Mesodermal cell (in vitro differentiated cells): Measurements from ENCODE around the gene TMEM233.
A peak's percentile ranks its signal among the peaks of the same experiment; 100 is the strongest.

Experiments
- H3K27ac ChIP-seq: 2 replicates; pipeline ENCODE4 v1.7.0; 2013; ENCODE audit warnings: mild to moderate bottlenecking, low read depth, low read length, moderate library complexity; ENCODE audit not compliant: severe bottlenecking
- H3K36me3 ChIP-seq: 2 replicates; pipeline ENCODE4 v1.7.1; 2013; ENCODE audit warnings: mild to moderate bottlenecking, low read length, moderate library complexity; ENCODE audit not compliant: control insufficient read depth, insufficient read depth
- H3K4me1 ChIP-seq: one replicate; pipeline ENCODE4 v1.7.1; 2013; ENCODE audit warnings: mild to moderate bottlenecking, low read length; ENCODE audit not compliant: insufficient read depth, control insufficient read depth, poor library complexity, severe bottlenecking
- H3K4me3 ChIP-seq: 2 replicates; pipeline ENCODE4 v1.7.0; 2013; ENCODE audit warnings: low read length, control low read depth, mild to moderate bottlenecking; ENCODE audit not compliant: insufficient read depth, poor library complexity, severe bottlenecking; ENCODE audit errors: extremely low read depth
- H3K9me3 ChIP-seq: 2 replicates; pipeline ENCODE4 v1.7.1; 2013; ENCODE audit warnings: mild to moderate bottlenecking, low read length, moderate library complexity; ENCODE audit not compliant: control insufficient read depth
- WGBS, 2 experiments: methylation state at CpG; one replicate each; pipeline ENCODE4 v1.1.5; 2013; ENCODE audit warnings: missing lambda C conversion rate in 2 of 2; ENCODE audit not compliant: insufficient coverage in 2 of 2; 5-methylcytosine and 5-hydroxymethylcytosine counted together

Gene TMEM233

GRCh38 chr12:119576915-119577314 is 16.7 kb upstream of the TMEM233 start:
- H3K27ac ChIP-seq: no peak overlapping the region
- H3K36me3 ChIP-seq: no peaks in the 10 kb centered on the region
- no peaks in the 10 kb centered on the region for H3K4me1 ChIP-seq
- H3K9me3 ChIP-seq: no peaks in the 10 kb centered on the region
- WGBS, 2 experiments: 25% methylated on average over 1 of the region's 1 CpG; no CpG with 5 or more reads in 1 of the 2 experiments
- H3K4me3 ChIP-seq: no peak overlapping the region

GRCh38 chr12:119578112-119578511 is 15.5 kb upstream of the TMEM233 start:
- WGBS, 2 experiments: no CpG with 5 or more reads among the region's 2 CpGs
- Histone ChIP-seq H3K4me3 (no peak overlapping the region), H3K36me3 (no peaks in the 10 kb centered on the region), H3K9me3 (no peaks in the 10 kb centered on the region), H3K27ac (no peak overlapping the region), H3K4me1 (no peaks in the 10 kb centered on the region)

- WGBS, 2 experiments: no CpG with 5 or more reads among the region's 1 CpG
- Histone ChIP-seq H3K27ac (no peak overlapping the region), H3K4me1 (peaks cover 8% of the 10 kb centered on the region), H3K36me3 (no peaks in the 10 kb centered on the region), H3K9me3 (no peaks in the 10 kb centered on the region), H3K4me3 (no peak overlapping the region)
Measured at GRCh38 chr12:119589097-119589496, 4.5 kb upstream of the TMEM233 start.

GRCh38 chr12:119589634-119590033 is 3.9 kb upstream of the TMEM233 start:
- Histone ChIP-seq H3K27ac (no peak overlapping the region), H3K9me3 (no peaks in the 10 kb centered on the region)
- 78 to 100% methylated on average over 3 of the region's 4 CpGs for WGBS, 2 experiments

GRCh38 chr12:119592232-119592631 is 1.3 kb upstream of the TMEM233 start:
- no peaks in the 10 kb centered on the region for H3K36me3 ChIP-seq
- WGBS, 2 experiments: 71 to 86% methylated on average over 1 to 2 of the region's 2 CpGs
- H3K4me3 ChIP-seq: no peak overlapping the region
- H3K9me3 ChIP-seq: no peaks in the 10 kb centered on the region
- no peak overlapping the region for H3K27ac ChIP-seq
- peaks cover 8% of the 10 kb centered on the region for H3K4me1 ChIP-seq

More at GRCh38 chr12:119589634-119590033, 3.9 kb upstream of the TMEM233 start:
- Histone ChIP-seq H3K4me1 (peaks cover 8% of the 10 kb centered on the region), H3K36me3 (no peaks in the 10 kb centered on the region), H3K4me3 (no peak overlapping the region)

GRCh38 chr12:119594399-119594730 is 791 bp downstream of the TMEM233 start:
- H3K9me3 ChIP-seq: no peaks in the 10 kb centered on the region
- H3K4me3 ChIP-seq: peak overlapping the region; percentile 35
- WGBS, 2 experiments: 1% methylated on average over 19 to 22 of the region's 22 CpGs
- H3K27ac ChIP-seq: no peak overlapping the region
- no peaks in the 10 kb centered on the region for H3K36me3 ChIP-seq
- H3K4me1 ChIP-seq: peaks cover 8% of the 10 kb centered on the region

GRCh38 chr12:119594772-119595445 is 1.3 kb downstream of the TMEM233 start:
- Histone ChIP-seq H3K4me3 (peak overlapping the region; percentile 35), H3K27ac (no peak overlapping the region), H3K36me3 (no peaks in the 10 kb centered on the region), H3K4me1 (peaks cover 8% of the 10 kb centered on the region), H3K9me3 (no peaks in the 10 kb centered on the region)
- WGBS, 2 experiments: 1 to 2% methylated on average over 39 to 46 of the region's 49 CpGs

GRCh38 chr12:119598159-119598558 is 4.6 kb downstream of the TMEM233 start:
- Histone ChIP-seq H3K4me1 (peaks cover 8% of the 10 kb centered on the region), H3K4me3 (no peak overlapping the region), H3K36me3 (no peaks in the 10 kb centered on the region), H3K27ac (no peak overlapping the region), H3K9me3 (no peaks in the 10 kb centered on the region)
- 71% methylated on average over 1 of the region's 1 CpG; no CpG with 5 or more reads in 1 of the 2 experiments for WGBS, 2 experiments

GRCh38 chr12:119601877-119602733 is 8.5 kb downstream of the TMEM233 start:
- Histone ChIP-seq H3K4me3 (no peak overlapping the region), H3K27ac (no peak overlapping the region), H3K9me3 (no peaks in the 10 kb centered on the region), H3K36me3 (no peaks in the 10 kb centered on the region), H3K4me1 (no peaks in the 10 kb centered on the region)
- WGBS, 2 experiments: 83 to 87% methylated on average over 4 to 5 of the region's 7 CpGs

- H3K4me1 ChIP-seq: no peaks in the 10 kb centered on the region
- H3K36me3 ChIP-seq: no peaks in the 10 kb centered on the region
- no peaks in the 10 kb centered on the region for H3K9me3 ChIP-seq
- H3K27ac ChIP-seq: no peak overlapping the region
- 94 to 100% methylated on average over 1 to 2 of the region's 4 CpGs for WGBS, 2 experiments
- no peak overlapping the region for H3K4me3 ChIP-seq
Measured at GRCh38 chr12:119602734-119603094, 9.1 kb downstream of the TMEM233 start.

- WGBS, 2 experiments: 57 to 68% methylated on average over 2 of the region's 2 CpGs
- Histone ChIP-seq H3K27ac (no peak overlapping the region), H3K36me3 (no peaks in the 10 kb centered on the region), H3K4me1 (no peaks in the 10 kb centered on the region), H3K9me3 (no peaks in the 10 kb centered on the region), H3K4me3 (no peak overlapping the region)
Measured at GRCh38 chr12:119603767-119604166, 10.2 kb downstream of the TMEM233 start.
